ENCODE results near the gene ZNF549. TPM values are rescaled to one million over a fixed set of nuclear protein-coding genes. Genes with fewer than 3 reads are reported as not detected.

The ZNF549 gene
- total RNA-seq, 5 donors from 2014 or later (not counting 1 experiment from before 2014, with no cell fraction given) = 9.0 to 17.4 (median 16.0) TPM

DNA sequence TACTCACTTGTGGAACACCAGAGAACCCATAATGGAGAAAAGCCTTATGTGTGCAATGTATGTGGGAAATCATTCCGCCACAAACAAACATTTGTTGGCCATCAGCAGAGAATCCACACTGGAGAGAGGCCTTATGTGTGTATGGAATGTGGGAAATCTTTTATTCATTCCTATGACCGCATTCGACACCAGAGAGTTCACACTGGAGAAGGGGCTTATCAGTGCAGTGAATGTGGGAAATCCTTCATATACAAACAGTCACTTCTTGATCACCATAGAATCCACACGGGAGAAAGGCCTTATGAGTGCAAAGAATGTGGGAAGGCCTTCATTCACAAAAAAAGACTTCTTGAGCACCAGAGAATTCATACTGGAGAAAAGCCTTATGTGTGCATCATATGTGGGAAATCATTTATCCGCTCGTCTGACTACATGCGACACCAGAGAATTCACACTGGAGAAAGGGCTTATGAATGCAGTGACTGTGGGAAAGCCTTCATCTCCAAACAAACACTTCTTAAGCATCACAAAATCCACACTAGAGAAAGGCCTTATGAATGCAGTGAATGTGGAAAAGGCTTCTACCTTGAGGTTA is 10.9 kb downstream of the ZNF549 start:
- Histone ChIP-seq H3K9me3 (peaks cover 24% of the 10 kb centered on the region), H3K36me3 (ENCODE audit: control insufficient read depth in 2 of 2, extremely low read depth in 1 of 2, insufficient read depth in 1 of 2, low read length in 1 of 2) (peaks cover 38 to 54% of the 10 kb centered on the region in 2 donors), H3K27ac (ENCODE audit: low read length) (no peak overlapping the region), H3K4me1 (ENCODE audit: control insufficient read depth in 1 of 2, extremely low read depth in 1 of 2, insufficient read depth in 2 of 2, low read length in 2 of 2) (no peaks in the 10 kb centered on the region), H3K27me3 (replicated peaks in 1 of 2; ENCODE audit: control insufficient read depth in 2 of 2, extremely low read depth in 1 of 2, insufficient read depth in 2 of 2, low read length in 1 of 2) (no peaks in the 10 kb centered on the region), H3K4me3 (ENCODE audit: control insufficient read depth in 1 of 2, extremely low read depth in 1 of 2, low read length in 1 of 2) (no peak overlapping the region)
- DNase-seq = no peak
- peaks cover 97% of the 10 kb centered on the region for H3K36me3 Mint-ChIP-seq
- no peaks in the 10 kb centered on the region for H3K27me3 Mint-ChIP-seq
- H3K4me3 Mint-ChIP-seq = no peak overlapping the region
- H3K9me3 Mint-ChIP-seq = peaks cover 28 to 81% (median 67%) of the 10 kb centered on the region in 3 donors
- ATAC-seq (replicated peaks in 1 of 4) = no peak
- no peak overlapping the region for H3K27ac Mint-ChIP-seq
- POLR2A ChIA-PET = no interaction called here
- CTCF ChIA-PET = no interaction called here
- WGBS (ENCODE audit: insufficient coverage) = 100% methylated on average over 1 of the region's 7 CpGs
- H3K4me1 Mint-ChIP-seq = peaks cover 0 to 2% (median 0%) of the 10 kb centered on the region in 3 donors

DNA sequence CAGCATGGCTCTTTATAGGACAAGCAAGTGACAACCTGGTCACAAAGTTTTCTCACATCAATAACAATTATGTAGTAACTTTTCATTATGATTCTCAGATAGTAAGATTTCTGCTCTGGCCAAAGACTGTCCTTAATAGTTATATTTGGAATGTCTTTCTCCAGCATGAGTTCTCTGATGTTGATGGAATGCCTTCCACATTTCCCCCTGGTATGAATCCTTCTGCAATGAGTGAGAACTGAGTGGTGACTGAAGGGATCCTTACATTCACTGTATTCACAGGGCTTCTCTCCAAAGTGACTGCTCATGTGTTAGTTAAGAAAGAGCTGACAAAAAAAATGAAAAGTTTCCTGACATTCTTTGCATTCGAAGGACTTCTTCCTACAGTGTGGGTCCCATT is 19.4 kb downstream of the ZNF549 start:
- peaks cover 0 to 6% (median 0%) of the 10 kb centered on the region in 3 donors for H3K4me1 Mint-ChIP-seq

DNA sequence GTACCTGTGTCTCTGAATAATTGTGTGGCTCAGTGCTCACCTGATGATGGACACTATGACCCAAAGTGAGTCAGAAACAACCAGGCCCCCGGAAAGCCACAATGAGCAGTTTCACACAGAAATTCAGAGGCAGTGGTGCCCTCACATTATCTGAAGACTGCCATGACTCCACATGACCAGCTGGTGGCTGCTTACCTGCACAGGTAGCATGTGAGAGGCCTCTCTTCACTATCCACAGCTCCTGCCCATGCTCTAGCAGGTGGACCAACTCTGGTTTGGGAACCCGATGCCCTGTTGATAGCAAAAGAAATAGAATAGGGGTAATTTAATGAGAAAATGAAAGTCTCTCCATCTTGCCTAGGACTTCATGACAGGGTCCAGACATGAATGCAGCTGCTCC is 25.3 kb downstream of the ZNF549 start:
- POLR2A ChIA-PET = interaction anchor here in 1 of 2 donors (0.6 kb wide), 1 partner anchor 255 kb away, joined by 5 read pairs; no protein-coding TSS in a partner anchor
- Histone ChIP-seq H3K27me3 (replicated peaks in 1 of 2; ENCODE audit: control insufficient read depth in 2 of 2, extremely low read depth in 1 of 2, insufficient read depth in 2 of 2, low read length in 1 of 2) (no peaks in the 10 kb centered on the region), H3K4me3 (ENCODE audit: control insufficient read depth in 1 of 2, extremely low read depth in 1 of 2, low read length in 1 of 2) (peak overlapping the region in 1 of 2 donors; percentile 10), H3K4me1 (ENCODE audit: control insufficient read depth in 1 of 2, extremely low read depth in 1 of 2, insufficient read depth in 2 of 2, low read length in 2 of 2) (no peaks in the 10 kb centered on the region), H3K36me3 (ENCODE audit: control insufficient read depth in 2 of 2, extremely low read depth in 1 of 2, insufficient read depth in 1 of 2, low read length in 1 of 2) (peaks cover 23 to 82% of the 10 kb centered on the region in 2 donors), H3K27ac (ENCODE audit: low read length) (no peak overlapping the region), H3K9me3 (peaks cover 17% of the 10 kb centered on the region)
- H3K27me3 Mint-ChIP-seq = no peaks in the 10 kb centered on the region
- H3K4me1 Mint-ChIP-seq = peaks cover 3 to 10% (median 6%) of the 10 kb centered on the region in 3 donors
- CTCF ChIA-PET = no interaction called here
- ATAC-seq (replicated peaks in 1 of 4) (no peak), DNase-seq (no peak)
- 100% methylated on average over 2 of the region's 2 CpGs for WGBS (ENCODE audit: insufficient coverage)
- no peak overlapping the region for H3K4me3 Mint-ChIP-seq
- peaks cover 27 to 69% (median 58%) of the 10 kb centered on the region in 3 donors for H3K9me3 Mint-ChIP-seq
- H3K27ac Mint-ChIP-seq = no peak overlapping the region
- peaks cover 99% of the 10 kb centered on the region for H3K36me3 Mint-ChIP-seq

More for the DNA sequence above, 19.4 kb downstream of the ZNF549 start:
- POLR2A ChIA-PET = no interaction called here
- no peaks in the 10 kb centered on the region for H3K27me3 ChIP-seq (replicated peaks in 1 of 2; ENCODE audit: control insufficient read depth in 2 of 2, extremely low read depth in 1 of 2, insufficient read depth in 2 of 2, low read length in 1 of 2)
- H3K27ac ChIP-seq (ENCODE audit: low read length) = no peak overlapping the region
- Mint-ChIP-seq H3K27ac (no peak overlapping the region), H3K27me3 (no peaks in the 10 kb centered on the region), H3K36me3 (peaks cover 91% of the 10 kb centered on the region), H3K4me3 (no peak overlapping the region), H3K9me3 (peaks cover 30 to 75% (median 62%) of the 10 kb centered on the region in 3 donors)
- CTCF ChIA-PET = no interaction called here
- H3K4me3 ChIP-seq (ENCODE audit: control insufficient read depth in 1 of 2, extremely low read depth in 1 of 2, low read length in 1 of 2) = no peak overlapping the region
- peaks cover 17 to 52% of the 10 kb centered on the region in 2 donors for H3K36me3 ChIP-seq (ENCODE audit: control insufficient read depth in 2 of 2, extremely low read depth in 1 of 2, insufficient read depth in 1 of 2, low read length in 1 of 2)
- WGBS (ENCODE audit: insufficient coverage) = 100% methylated on average over 1 of the region's 1 CpG
- H3K9me3 ChIP-seq = peaks cover 26% of the 10 kb centered on the region
- DNase-seq (no peak), ATAC-seq (replicated peaks in 1 of 4) (no peak)
- no peaks in the 10 kb centered on the region for H3K4me1 ChIP-seq (ENCODE audit: control insufficient read depth in 1 of 2, extremely low read depth in 1 of 2, insufficient read depth in 2 of 2, low read length in 2 of 2)

DNA sequence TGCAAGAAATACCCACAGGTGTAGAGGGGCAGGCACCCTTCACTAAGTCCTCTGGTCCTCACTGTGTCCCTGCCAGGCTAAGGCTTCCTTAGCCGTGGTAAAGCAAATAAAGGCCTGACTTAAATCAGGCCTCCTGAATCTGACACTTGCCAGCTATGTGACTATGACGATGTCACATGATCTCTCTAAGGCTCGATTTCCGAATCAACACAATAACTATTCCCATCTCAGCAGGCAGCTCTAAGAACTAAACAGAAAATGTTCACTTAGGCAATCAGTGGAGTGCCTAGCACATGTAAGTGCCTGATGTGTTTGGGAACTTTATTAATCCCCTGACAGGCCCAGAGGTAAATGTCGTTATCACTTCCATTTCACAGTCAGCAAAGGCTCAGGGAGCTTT is 30.5 kb downstream of the ZNF549 start:
- ATAC-seq (replicated peaks in 1 of 4) (no peak), DNase-seq (no peak)
- Histone ChIP-seq H3K4me3 (ENCODE audit: control insufficient read depth in 1 of 2, extremely low read depth in 1 of 2, low read length in 1 of 2) (no peak overlapping the region), H3K36me3 (ENCODE audit: control insufficient read depth in 2 of 2, extremely low read depth in 1 of 2, insufficient read depth in 1 of 2, low read length in 1 of 2) (peaks cover 5 to 36% of the 10 kb centered on the region in 2 donors), H3K4me1 (ENCODE audit: control insufficient read depth in 1 of 2, extremely low read depth in 1 of 2, insufficient read depth in 2 of 2, low read length in 2 of 2) (peaks cover 10 to 25% of the 10 kb centered on the region in 2 experiments), H3K9me3 (no peaks in the 10 kb centered on the region), H3K27ac (ENCODE audit: low read length) (no peak overlapping the region), H3K27me3 (replicated peaks in 1 of 2; ENCODE audit: control insufficient read depth in 2 of 2, extremely low read depth in 1 of 2, insufficient read depth in 2 of 2, low read length in 1 of 2) (no peaks in the 10 kb centered on the region)
- H3K27ac Mint-ChIP-seq = no peak overlapping the region
- H3K4me3 Mint-ChIP-seq = peak overlapping the region; percentile 92 to 97 (median 94)
- H3K4me1 Mint-ChIP-seq = peaks cover 33 to 39% (median 37%) of the 10 kb centered on the region in 3 donors
- 100% methylated on average over 2 of the region's 5 CpGs for WGBS (ENCODE audit: insufficient coverage)
- peaks cover 59% of the 10 kb centered on the region for H3K36me3 Mint-ChIP-seq
- peaks cover 4 to 8% of the 10 kb centered on the region in 2 donors for H3K27me3 Mint-ChIP-seq
- CTCF ChIA-PET = no interaction called here
- POLR2A ChIA-PET = no interaction called here
- peaks cover 2 to 41% (median 29%) of the 10 kb centered on the region in 3 donors for H3K9me3 Mint-ChIP-seq

DNA sequence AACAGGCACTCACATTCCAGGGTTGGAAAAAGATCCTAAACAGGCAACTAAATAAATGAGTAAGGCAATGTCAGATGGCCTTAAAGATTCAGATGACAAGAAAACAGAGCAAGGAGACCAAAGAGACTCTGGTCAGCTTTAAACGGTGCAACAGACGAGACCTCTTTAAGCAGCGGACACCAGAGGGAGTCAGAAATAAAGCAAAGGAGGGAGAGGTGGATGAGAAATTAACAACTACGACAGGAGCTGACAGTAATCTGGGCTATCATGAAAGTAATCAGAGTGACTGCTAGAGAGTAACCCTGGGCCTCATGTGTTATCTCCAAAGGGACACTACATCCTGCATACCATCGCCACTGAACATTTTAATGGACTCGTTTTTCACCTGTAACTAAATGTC is 31.4 kb downstream of the ZNF549 start:
- 81% methylated on average over 5 of the region's 6 CpGs for WGBS (ENCODE audit: insufficient coverage)
- peaks cover 53% of the 10 kb centered on the region for H3K36me3 Mint-ChIP-seq
- H3K9me3 ChIP-seq = no peaks in the 10 kb centered on the region
- H3K9me3 Mint-ChIP-seq = peaks cover 1 to 41% (median 26%) of the 10 kb centered on the region in 3 donors
- peak overlapping the region; percentile 83 to 88 for H3K4me3 ChIP-seq (ENCODE audit: control insufficient read depth in 1 of 2, extremely low read depth in 1 of 2, low read length in 1 of 2)
- no peak for DNase-seq
- peaks cover 4 to 8% of the 10 kb centered on the region in 2 donors for H3K27me3 Mint-ChIP-seq
- POLR2A ChIA-PET = no interaction called here
- H3K4me1 ChIP-seq (ENCODE audit: control insufficient read depth in 1 of 2, extremely low read depth in 1 of 2, insufficient read depth in 2 of 2, low read length in 2 of 2) = peaks cover 10 to 25% of the 10 kb centered on the region in 2 experiments
- H3K36me3 ChIP-seq (ENCODE audit: control insufficient read depth in 2 of 2, extremely low read depth in 1 of 2, insufficient read depth in 1 of 2, low read length in 1 of 2) = peaks cover 2 to 27% of the 10 kb centered on the region in 2 donors
- peak overlapping the region; percentile 92 to 97 (median 94) for H3K4me3 Mint-ChIP-seq
- peak overlapping the region in 1 of 2 donors; percentile 86 for H3K27ac Mint-ChIP-seq
- peaks cover 33 to 39% (median 37%) of the 10 kb centered on the region in 3 donors for H3K4me1 Mint-ChIP-seq
- H3K27me3 ChIP-seq (replicated peaks in 1 of 2; ENCODE audit: control insufficient read depth in 2 of 2, extremely low read depth in 1 of 2, insufficient read depth in 2 of 2, low read length in 1 of 2) = no peaks in the 10 kb centered on the region
- no peak overlapping the region for H3K27ac ChIP-seq (ENCODE audit: low read length)
- CTCF ChIA-PET = no interaction called here
- ATAC-seq (replicated peaks in 1 of 4) = no peak

DNA sequence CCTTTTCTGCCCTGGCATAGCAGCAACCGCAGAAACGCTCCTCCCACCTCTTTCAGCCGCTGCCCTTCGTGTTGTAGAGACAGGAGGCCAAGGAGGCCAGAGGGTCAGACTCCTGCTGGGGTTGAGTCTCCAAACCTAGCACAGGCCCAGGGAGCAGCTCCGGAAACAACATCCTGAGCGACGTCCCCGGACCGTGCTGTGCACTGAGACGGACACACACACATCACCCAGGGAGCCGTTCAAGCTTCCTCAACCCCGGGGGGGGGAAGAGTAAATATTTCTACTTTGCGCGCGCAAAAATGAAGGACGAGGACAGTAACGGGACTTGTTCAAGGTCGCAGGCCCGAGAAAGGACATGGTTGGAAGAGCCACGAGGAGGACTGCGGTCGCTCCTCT is 31.9 kb downstream of the ZNF549 start:
- no peaks in the 10 kb centered on the region for H3K27me3 ChIP-seq (replicated peaks in 1 of 2; ENCODE audit: control insufficient read depth in 2 of 2, extremely low read depth in 1 of 2, insufficient read depth in 2 of 2, low read length in 1 of 2)
- peak overlapping the region; percentile 83 to 86 for H3K27ac Mint-ChIP-seq
- 2% methylated on average over 10 of the region's 22 CpGs for WGBS (ENCODE audit: insufficient coverage)
- POLR2A ChIA-PET = no interaction called here
- peaks cover 10 to 25% of the 10 kb centered on the region in 2 experiments for H3K4me1 ChIP-seq (ENCODE audit: control insufficient read depth in 1 of 2, extremely low read depth in 1 of 2, insufficient read depth in 2 of 2, low read length in 2 of 2)
- peaks cover 3 to 43% (median 28%) of the 10 kb centered on the region in 3 donors for H3K9me3 Mint-ChIP-seq
- peaks cover 33 to 39% (median 37%) of the 10 kb centered on the region in 3 donors for H3K4me1 Mint-ChIP-seq
- H3K27ac ChIP-seq (ENCODE audit: low read length) = peak overlapping the region; percentile 68
- CTCF ChIA-PET = no interaction called here
- peaks cover 4 to 8% of the 10 kb centered on the region in 2 donors for H3K27me3 Mint-ChIP-seq
- peaks cover under 1% of the 10 kb centered on the region for H3K9me3 ChIP-seq
- ATAC-seq (replicated peaks in 1 of 4) (peak; percentile 27 to 37 (median 32)), DNase-seq (peak in 5 of 35 experiments; percentile 2 to 19 (median 7))
- peaks cover 0 to 23% of the 10 kb centered on the region in 2 donors for H3K36me3 ChIP-seq (ENCODE audit: control insufficient read depth in 2 of 2, extremely low read depth in 1 of 2, insufficient read depth in 1 of 2, low read length in 1 of 2)
- peak overlapping the region; percentile 83 to 88 for H3K4me3 ChIP-seq (ENCODE audit: control insufficient read depth in 1 of 2, extremely low read depth in 1 of 2, low read length in 1 of 2)
- peaks cover 50% of the 10 kb centered on the region for H3K36me3 Mint-ChIP-seq
- H3K4me3 Mint-ChIP-seq = peak overlapping the region; percentile 92 to 97 (median 94)

Measured in T-cell (primary cell).